Measurements from ENCODE around the gene ADRB1. TPM values are rescaled to one million over a fixed set of nuclear protein-coding genes. Genes with fewer than 3 reads are reported as not detected.

The ADRB1 gene
- polyA plus RNA-seq, 1 of the 3 experiments (the other 2 are of a cell fraction), result not detected

DNA sequence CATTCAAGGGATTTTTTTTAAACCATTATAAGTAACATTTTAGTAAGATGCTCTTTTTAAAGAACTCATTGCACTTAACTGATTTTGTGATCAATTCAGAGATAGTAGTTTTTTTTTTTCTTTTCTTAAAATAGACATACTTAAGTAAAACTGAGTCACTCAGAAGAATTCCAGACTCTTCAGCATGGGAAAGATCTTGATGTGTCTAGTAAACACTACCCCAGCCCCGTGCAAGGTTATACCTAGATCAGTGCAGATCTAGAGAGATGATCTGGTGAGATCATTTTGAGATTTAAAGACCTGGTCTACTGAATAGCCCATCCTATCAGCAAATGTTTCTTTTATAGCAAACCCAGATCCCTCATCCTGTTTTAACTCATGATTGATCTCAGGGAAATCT lies 8.6 kb downstream of the ADRB1 start:
- ChIA-PET POLR2A (no interaction called here), CTCF (no interaction called here)
- no peak for TF ChIP-seq EZH2phosphoT487 (IDR thresholded peaks at IDR 0.05; ENCODE audit: borderline replicate concordance, low read depth)
- TF ChIP-seq GABPA (IDR thresholded peaks at IDR 0.05; ENCODE audit: low read depth), result no peak
- TF ChIP-seq RXRA (IDR thresholded peaks at IDR 0.05; ENCODE audit: borderline replicate concordance, low read depth), result no peak
- no peak for TF ChIP-seq RAD21 (IDR thresholded peaks at IDR 0.05; ENCODE audit: low read length)
- TF ChIP-seq, protein P1, sequence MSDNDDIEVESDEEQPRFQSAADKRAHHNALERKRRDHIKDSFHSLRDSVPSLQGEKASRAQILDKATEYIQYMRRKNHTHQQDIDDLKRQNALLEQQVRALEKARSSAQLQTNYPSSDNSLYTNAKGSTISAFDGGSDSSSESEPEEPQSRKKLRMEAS (IDR thresholded peaks at IDR 0.05; ENCODE audit: low read depth), result no peak
- TF ChIP-seq RFX5 (IDR thresholded peaks at IDR 0.05; ENCODE audit: low read length), result no peak
- no peak for TF ChIP-seq TCF12 (IDR thresholded peaks at IDR 0.05)
- TF ChIP-seq, protein P2, sequence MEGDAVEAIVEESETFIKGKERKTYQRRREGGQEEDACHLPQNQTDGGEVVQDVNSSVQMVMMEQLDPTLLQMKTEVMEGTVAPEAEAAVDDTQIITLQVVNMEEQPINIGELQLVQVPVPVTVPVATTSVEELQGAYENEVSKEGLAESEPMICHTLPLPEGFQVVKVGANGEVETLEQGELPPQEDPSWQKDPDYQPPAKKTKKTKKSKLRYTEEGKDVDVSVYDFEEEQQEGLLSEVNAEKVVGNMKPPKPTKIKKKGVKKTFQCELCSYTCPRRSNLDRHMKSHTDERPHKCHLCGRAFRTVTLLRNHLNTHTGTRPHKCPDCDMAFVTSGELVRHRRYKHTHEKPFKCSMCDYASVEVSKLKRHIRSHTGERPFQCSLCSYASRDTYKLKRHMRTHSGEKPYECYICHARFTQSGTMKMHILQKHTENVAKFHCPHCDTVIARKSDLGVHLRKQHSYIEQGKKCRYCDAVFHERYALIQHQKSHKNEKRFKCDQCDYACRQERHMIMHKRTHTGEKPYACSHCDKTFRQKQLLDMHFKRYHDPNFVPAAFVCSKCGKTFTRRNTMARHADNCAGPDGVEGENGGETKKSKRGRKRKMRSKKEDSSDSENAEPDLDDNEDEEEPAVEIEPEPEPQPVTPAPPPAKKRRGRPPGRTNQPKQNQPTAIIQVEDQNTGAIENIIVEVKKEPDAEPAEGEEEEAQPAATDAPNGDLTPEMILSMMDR (IDR thresholded peaks at IDR 0.05), result no peak
- no peak for TF ChIP-seq TEAD4 (IDR thresholded peaks at IDR 0.05; ENCODE audit: borderline replicate concordance, insufficient read depth)
- TF ChIP-seq MEF2A (IDR thresholded peaks at IDR 0.05; ENCODE audit: borderline replicate concordance, low read depth), result no peak
- TF ChIP-seq CHD2 (IDR thresholded peaks at IDR 0.05; ENCODE audit: low read length, partially characterized antibody), result no peak
- no peak for TF ChIP-seq SMC3 (IDR thresholded peaks at IDR 0.05; ENCODE audit: low read depth, low read length)
- TF ChIP-seq JUND (IDR thresholded peaks at IDR 0.05), result no peak
- no peak for TF ChIP-seq RCOR1 (IDR thresholded peaks at IDR 0.05; ENCODE audit: low read length)
- no peak for TF ChIP-seq NRF1 (IDR thresholded peaks at IDR 0.05; ENCODE audit: low read depth, low read length)
- no peak for TF ChIP-seq SIN3A (IDR thresholded peaks at IDR 0.05; ENCODE audit: borderline replicate concordance, low read depth, low read length)
- Histone ChIP-seq H3F3A (replicated peaks; ENCODE audit: insufficient read depth) (no peaks in the 10 kb centered on the region), H3K36me3 (replicated peaks in 1 of 2; ENCODE audit: control insufficient read depth in 1 of 2, insufficient read depth in 2 of 2, low read length in 1 of 2) (no peaks in the 10 kb centered on the region), H3K9me3 (no peaks in the 10 kb centered on the region), H3K79me2 (ENCODE audit: insufficient read depth) (no peaks in the 10 kb centered on the region), H3K27me3 (ENCODE audit: insufficient read depth) (peaks cover 13% of the 10 kb centered on the region), H2AFZ (ENCODE audit: low read depth) (no peak overlapping the region), H3K4me1 (ENCODE audit: control insufficient read depth in 1 of 2, insufficient read depth in 2 of 2, low read depth in 1 of 2, low read length in 1 of 2) (no peaks in the 10 kb centered on the region; a peak in 2 of 4 replicates), H3K4me2 (no peak overlapping the region), H3K4me3 (ENCODE audit: low read depth in 2 of 2, low read length in 1 of 2) (no peak overlapping the region), H3K9me2 (no peaks in the 10 kb centered on the region), H3K9ac (no peak overlapping the region), H3K27ac (ENCODE audit: low read depth in 2 of 2, low read length in 1 of 2) (no peak overlapping the region), H4K20me1 (ENCODE audit: insufficient read depth) (no peaks in the 10 kb centered on the region)
- WGBS (ENCODE audit: low lambda C conversion rate), result 0% methylated on average over 1 of the region's 1 CpG
- no peak for DNase-seq

DNA sequence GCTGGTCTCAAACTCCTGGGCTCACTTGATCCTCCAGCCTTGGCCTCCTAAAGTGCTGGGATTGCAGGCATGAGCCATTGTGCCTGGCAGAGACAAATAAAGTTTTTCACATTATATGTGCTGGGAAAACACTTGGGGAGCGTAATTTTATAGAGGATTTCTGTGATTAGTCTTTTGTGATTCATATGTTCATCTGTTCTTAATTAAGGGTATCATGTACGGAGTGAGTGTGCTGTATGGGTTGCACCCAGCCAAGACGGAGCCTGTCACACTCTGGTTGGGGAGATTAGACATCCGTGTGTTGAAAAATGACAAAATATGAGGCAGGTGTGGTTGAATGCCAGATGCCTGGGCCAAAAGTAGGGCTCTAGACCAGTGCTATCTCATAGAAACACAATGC lies 10.3 kb downstream of the ADRB1 start:
- Histone ChIP-seq H3K9ac (no peak overlapping the region), H3K27ac (ENCODE audit: low read depth in 2 of 2, low read length in 1 of 2) (no peak overlapping the region), H3K4me2 (no peak overlapping the region), H3F3A (replicated peaks; ENCODE audit: insufficient read depth) (no peaks in the 10 kb centered on the region), H3K9me3 (no peaks in the 10 kb centered on the region; the same call in 1 of the 2 replicates), H3K79me2 (ENCODE audit: insufficient read depth) (no peaks in the 10 kb centered on the region), H3K4me3 (ENCODE audit: low read depth in 2 of 2, low read length in 1 of 2) (no peak overlapping the region), H2AFZ (ENCODE audit: low read depth) (no peak overlapping the region), H3K9me2 (no peaks in the 10 kb centered on the region), H4K20me1 (ENCODE audit: insufficient read depth) (no peaks in the 10 kb centered on the region), H3K27me3 (ENCODE audit: insufficient read depth) (peaks cover 9% of the 10 kb centered on the region), H3K36me3 (replicated peaks in 1 of 2; ENCODE audit: control insufficient read depth in 1 of 2, insufficient read depth in 2 of 2, low read length in 1 of 2) (no peaks in the 10 kb centered on the region), H3K4me1 (ENCODE audit: control insufficient read depth in 1 of 2, insufficient read depth in 2 of 2, low read depth in 1 of 2, low read length in 1 of 2) (no peaks in the 10 kb centered on the region; a peak in 2 of 4 replicates)
- ChIA-PET POLR2A (no interaction called here), CTCF (no interaction called here)
- WGBS (ENCODE audit: low lambda C conversion rate), result 26% methylated on average over 4 of the region's 4 CpGs
- peak; percentile 38 for DNase-seq
- TF ChIP-seq TEAD4 (IDR thresholded peaks at IDR 0.05; ENCODE audit: borderline replicate concordance, insufficient read depth) (no peak), TCF12 (IDR thresholded peaks at IDR 0.05) (0 out of 2 replicates have a peak, but pooled peaks have one; percentile 26)

All from SK-N-SH (cell line).